GM19328 (cell line): Measurements from ENCODE around the gene SYNDIG1L.

Experiments used
- ATAC-seq: cut with Tn5 transposase; IDR thresholded peaks from one replicate; pipeline ENCODE4 v1.9.1; 2021; ENCODE audit warnings: mild to moderate bottlenecking, moderate library complexity; ENCODE audit not compliant: unreplicated experiment

Gene SYNDIG1L

DNA sequence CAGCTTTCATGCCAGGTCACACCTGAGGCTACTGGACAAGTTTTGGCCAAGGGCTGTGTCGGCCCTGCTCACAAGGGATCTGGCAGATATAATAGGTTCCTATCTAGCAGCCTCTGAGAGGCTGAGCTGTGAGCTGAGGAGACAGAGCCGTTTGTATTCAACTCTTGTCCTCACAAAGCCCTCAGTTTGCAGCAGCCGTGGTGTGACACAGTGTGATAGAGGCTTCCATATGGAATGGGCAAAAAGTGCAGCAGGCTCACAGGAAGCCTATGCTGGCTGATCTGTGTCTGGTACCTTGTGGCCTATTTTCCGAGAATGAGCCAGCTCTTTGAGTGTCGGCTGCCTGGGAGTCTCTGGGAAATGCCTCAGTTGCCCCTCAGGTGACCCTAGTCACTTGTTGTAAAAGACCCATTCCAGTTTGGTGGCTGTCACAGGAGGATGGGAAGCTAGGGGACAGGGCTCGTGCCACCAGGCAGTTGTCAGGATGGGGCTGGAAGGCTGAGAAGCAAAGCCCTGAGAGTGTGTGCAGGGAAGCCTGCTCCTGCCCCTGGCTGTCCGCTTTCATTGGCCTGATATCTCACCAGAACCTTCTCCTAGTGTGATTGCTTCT is 61.6 kb downstream of the SYNDIG1L start:
- ATAC-seq: no peak

DNA sequence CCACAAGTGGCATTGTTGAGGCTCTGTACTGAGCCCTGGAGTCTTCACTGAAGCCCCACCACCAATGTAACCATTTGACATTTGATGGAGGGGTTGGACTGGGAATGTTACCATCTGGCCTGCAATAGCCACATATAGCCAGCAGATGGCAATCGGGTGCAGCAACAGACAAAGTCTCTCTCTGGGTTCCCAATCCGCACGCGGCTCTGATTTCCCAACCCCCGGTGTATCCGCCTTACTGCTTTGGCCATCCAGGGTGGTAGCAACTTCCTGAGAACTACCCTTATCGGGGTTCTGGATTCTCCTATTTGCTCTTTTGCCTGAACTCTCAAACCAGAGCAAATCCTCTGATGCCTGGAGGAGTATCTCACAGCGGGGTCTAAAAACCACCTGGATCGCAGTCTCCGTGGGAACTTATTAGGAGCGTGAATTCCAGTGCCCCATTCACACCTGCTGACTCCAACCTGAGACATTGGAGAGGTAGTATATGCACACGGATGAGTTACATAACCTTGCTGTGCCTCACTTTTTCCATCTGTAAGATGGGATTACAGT is 63.6 kb downstream of the SYNDIG1L start:
- ATAC-seq: no peak

GRCh38 chr14:74360163-74360562 is 65.8 kb downstream of the SYNDIG1L start:
- no peak for ATAC-seq

- no peak for ATAC-seq
Measured at GRCh38 chr14:74358176-74358829, 67.7 kb downstream of the SYNDIG1L start.

- no peak for ATAC-seq
Measured at GRCh38 chr14:74357585-74357984, 68.4 kb downstream of the SYNDIG1L start.

- ATAC-seq: no peak
Measured at GRCh38 chr14:74356892-74357575, 69.0 kb downstream of the SYNDIG1L start.
